Liver (tissue), 3 donors: Measurements from ENCODE around the gene VSX2.

Source experiments
- CTCF ChIP-seq: fragments of 150-350 bp; IDR thresholded peaks from 2 replicates; pipeline ENCODE4 v1.5.1; 2017; ENCODE audit warnings: improper control_type of control experiment, low read depth, low read length; ENCODE audit not compliant: missing input control
- GABPA ChIP-seq, 2 donors: IDR thresholded peaks in 1 of 2; conservative IDR thresholded peaks in 1 of 2; 2 replicates each; pipeline ENCODE4 v1.6.1; 2016; ENCODE audit warnings: antibody characterized with exemption in 2 of 2, mild to moderate bottlenecking in 1 of 2, moderate library complexity in 1 of 2
- HNF4A ChIP-seq, 2 donors: conservative IDR thresholded peaks; 2 replicates each; pipeline ENCODE4 v1.6.1; 2016; ENCODE audit warnings: antibody characterized with exemption in 2 of 2, mild to moderate bottlenecking in 2 of 2
- JUND ChIP-seq, 2 donors: IDR thresholded peaks; 2 replicates each; pipeline ENCODE4 v1.6.1; 2016; ENCODE audit warnings: antibody characterized with exemption in 2 of 2
- MAX ChIP-seq: IDR thresholded peaks from 2 replicates; pipeline ENCODE4 v1.6.1; 2016; ENCODE audit warnings: antibody characterized with exemption
- NR2F2 ChIP-seq: IDR thresholded peaks from 2 replicates; pipeline ENCODE4 v1.6.1; 2016; ENCODE audit warnings: antibody characterized with exemption
- REST ChIP-seq: IDR thresholded peaks from 2 replicates; pipeline ENCODE4 v1.6.1; 2016; ENCODE audit warnings: antibody characterized with exemption, mild to moderate bottlenecking
- TAF1 ChIP-seq: conservative IDR thresholded peaks from 2 replicates; pipeline ENCODE4 v1.6.1; 2016; ENCODE audit warnings: antibody characterized with exemption, mild to moderate bottlenecking
- YY1 ChIP-seq: IDR thresholded peaks from 2 replicates; pipeline ENCODE4 v1.6.1; 2016; ENCODE audit warnings: antibody characterized with exemption, mild to moderate bottlenecking
- ZBTB33 ChIP-seq: IDR thresholded peaks from 2 replicates; pipeline ENCODE4 v1.6.1; 2016; ENCODE audit warnings: antibody characterized with exemption
- donor health status: healthy.
- donor health status: healthy.

- TF ChIP-seq CTCF: no peak
- no peak for TF ChIP-seq GABPA (IDR thresholded peaks at IDR 0.05 in 1 of 2, conservative IDR thresholded peaks at IDR 0.05 in 1 of 2)
- TF ChIP-seq MAX: no peak
- TF ChIP-seq JUND (IDR thresholded peaks at IDR 0.05): no peak
- TF ChIP-seq HNF4A (conservative IDR thresholded peaks at IDR 0.05): no peak
- no peak for TF ChIP-seq TAF1
- TF ChIP-seq YY1: no peak
- no peak for TF ChIP-seq REST
- no peak for TF ChIP-seq ZBTB33
- no peak for TF ChIP-seq NR2F2
These were observed 1.8 kb upstream of the VSX2 start for GRCh38 chr14:74237441-74237840.
